Right cardiac atrium (tissue), 5 donors: ENCODE results near the gene NCAM1. TPM values are rescaled to one million over a fixed set of nuclear protein-coding genes. Genes with fewer than 3 reads are reported as not detected.

Experiments
- ATAC-seq, 2 donors: fragments of 200-7000 bp; cut with Tn5 transposase; one replicate each; pipeline versions ENCODE4 v1.8.0 to v1.9.1; 2020; ENCODE audit warnings: moderate library complexity in 2 of 2, mild to moderate bottlenecking in 1 of 2
- DNase-seq, 3 donors: peaks; one replicate each; pipeline ENCODE4 v3.0.0-alpha.2; 2020
- H3K27ac ChIP-seq: one replicate; pipeline ENCODE4 v1.5.1; 2013; ENCODE audit warnings: mild to moderate bottlenecking, low read length, control low read depth, moderate library complexity
- H3K27me3 ChIP-seq: one replicate; pipeline ENCODE4 v1.6.1; 2013; ENCODE audit not compliant: control insufficient read depth, insufficient read depth
- H3K4me1 ChIP-seq: one replicate; pipeline ENCODE4 v1.6.1; 2013; ENCODE audit warnings: low read length; ENCODE audit not compliant: control insufficient read depth, insufficient read depth
- H3K4me3 ChIP-seq: one replicate; pipeline ENCODE4 v1.5.1; 2013; ENCODE audit warnings: low read length, control low read depth
- H3K9me3 ChIP-seq: one replicate; pipeline ENCODE4 v1.6.1; 2013; ENCODE audit warnings: low read length; ENCODE audit not compliant: control insufficient read depth
- WGBS: extraction: QIAGEN DNeasy Blood & Tissue Kit; methylation state at CpG from one replicate; pipeline ENCODE4 v1.1.7; 2013; 5-methylcytosine and 5-hydroxymethylcytosine counted together
- intact Hi-C, 4 donors: fragments of 100-400 bp; cut with DNase I; formaldehyde crosslinking; loops; one replicate each; pipeline versions ENCODE4 v1.11.0 to v1.14.0; 2022 to 2023
- polyA plus RNA-seq: library from polyadenylated mRNA; stranded (reverse); fragments of 200-250 nt; gene quantifications from one replicate; pipeline ENCODE4 v1.2.3, GENCODE V29; 2013
- total RNA-seq, 4 donors: library from RNA; stranded (reverse); fragmentation: NEBNext Ultra II Directional; extraction: Animal tissue kit (Norgen Biotek cat#: 25700); gene quantifications; one replicate each; pipeline ENCODE4 v1.2.1, GENCODE V29; 2021
- donor health status: healthy with polysubstance abuse.
- donor health status: DM: no; HTN: yes; CAD: no.
- donor health status: DM: no; HTN: no; CAD: no.
- donor health status: DM: no; HTN: yes; CAD: no; lungs with severe emphysema.
- donor health status: DM: yes; HTN: yes; CAD: no.

Gene NCAM1
- total and polyA plus RNA-seq, 5 donors: 87.9 to 303 (median 222) TPM

DNA sequence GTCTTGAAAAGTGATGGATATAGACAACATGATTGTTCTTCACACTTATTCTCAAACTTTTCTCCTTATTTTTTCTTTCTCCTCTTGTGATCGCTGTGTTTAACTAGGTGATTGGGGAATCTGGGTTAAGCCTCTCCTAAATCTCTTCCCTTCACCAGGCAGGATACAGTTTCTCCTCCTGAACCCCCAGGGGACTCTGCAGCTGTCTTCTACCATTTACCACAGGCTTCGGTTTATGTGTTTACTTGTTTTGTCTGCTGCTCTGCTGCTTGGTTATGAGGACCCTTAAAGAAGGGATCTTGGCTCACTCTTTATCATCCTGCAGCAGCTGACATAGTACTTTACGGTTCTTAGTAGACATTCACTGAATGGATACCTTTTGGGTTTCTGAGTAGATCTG, 124.2 kb downstream of the NCAM1 start:
- H3K27ac ChIP-seq: no peak overlapping the region
- no peaks in the 10 kb centered on the region for H3K27me3 ChIP-seq
- H3K4me1 ChIP-seq: no peaks in the 10 kb centered on the region
- ATAC-seq (no peak), DNase-seq (no peak)
- 66% methylated on average over 3 of the region's 3 CpGs for WGBS
- intact Hi-C loops: no loop called here
- no peaks in the 10 kb centered on the region for H3K9me3 ChIP-seq
- H3K4me3 ChIP-seq: no peak overlapping the region

DNA sequence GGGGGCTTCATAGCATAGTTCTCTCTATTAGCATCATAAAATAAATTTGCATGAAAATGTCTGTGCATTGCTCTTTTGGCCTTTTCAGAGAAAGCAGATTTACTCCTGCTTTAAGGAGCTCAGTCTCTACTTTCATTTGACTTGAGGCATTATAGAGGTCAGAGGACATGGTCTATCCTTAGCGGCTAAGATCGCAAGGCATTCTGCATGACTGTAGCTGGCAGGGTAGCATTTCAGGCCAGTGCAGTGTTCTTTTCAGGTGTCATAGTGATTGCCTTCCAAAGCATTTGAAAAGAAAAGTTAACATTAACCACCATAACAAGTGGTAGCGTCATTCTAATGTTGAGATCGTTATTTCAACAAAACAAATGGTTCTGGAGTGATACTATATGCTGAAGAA, 126.5 kb downstream of the NCAM1 start:
- no peaks in the 10 kb centered on the region for H3K9me3 ChIP-seq
- ATAC-seq (no peak), DNase-seq (no peak)
- H3K4me1 ChIP-seq: no peaks in the 10 kb centered on the region
- intact Hi-C loops: no loop called here
- 79% methylated on average over 4 of the region's 4 CpGs for WGBS
- H3K27me3 ChIP-seq: no peaks in the 10 kb centered on the region
- no peak overlapping the region for H3K4me3 ChIP-seq
- H3K27ac ChIP-seq: no peak overlapping the region

DNA sequence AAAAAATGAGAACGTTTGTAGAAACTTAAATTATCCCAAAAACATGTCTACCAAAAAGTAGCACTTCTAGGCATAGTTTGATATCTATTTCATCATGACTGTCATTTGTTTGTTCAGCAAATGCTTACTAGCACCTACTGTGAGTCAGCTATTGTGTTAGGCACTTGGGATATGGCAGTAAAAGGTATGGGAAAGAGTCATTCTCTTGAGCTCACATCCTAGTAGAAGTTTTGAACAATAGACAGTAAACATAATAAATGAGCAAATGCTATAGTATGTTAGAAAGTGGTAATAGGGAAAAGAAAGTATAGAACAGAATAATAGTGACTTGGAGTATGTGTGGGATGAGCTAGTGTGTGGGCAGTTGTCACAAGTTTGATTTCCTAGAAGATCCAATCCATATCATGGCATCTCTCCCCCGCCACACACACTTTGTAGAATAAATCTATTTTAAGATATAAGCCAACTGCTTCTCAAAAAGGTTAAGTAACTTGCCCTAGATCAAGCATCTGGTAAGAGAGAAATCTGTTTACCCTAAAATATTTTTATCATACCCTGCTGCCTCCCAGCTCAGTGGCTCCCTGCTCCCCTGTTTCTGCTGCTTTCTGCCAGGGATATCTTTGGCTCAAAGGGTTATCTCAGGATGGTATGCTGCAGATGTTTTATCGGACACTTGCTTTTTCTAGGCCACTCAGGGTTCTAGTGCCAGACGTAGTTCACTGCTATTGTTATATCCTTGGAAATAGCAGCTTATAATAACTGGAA, 129.7 kb downstream of the NCAM1 start:
- Histone ChIP-seq H3K4me3 (no peak overlapping the region), H3K9me3 (no peaks in the 10 kb centered on the region), H3K27me3 (no peaks in the 10 kb centered on the region), H3K27ac (peak overlapping the region; percentile 62), H3K4me1 (peaks cover 4% of the 10 kb centered on the region)
- ATAC-seq (peak in 1 of 2 donors; percentile 18), DNase-seq (no peak)
- intact Hi-C loops: no loop called here
- WGBS: 52% methylated on average over 4 of the region's 4 CpGs

DNA sequence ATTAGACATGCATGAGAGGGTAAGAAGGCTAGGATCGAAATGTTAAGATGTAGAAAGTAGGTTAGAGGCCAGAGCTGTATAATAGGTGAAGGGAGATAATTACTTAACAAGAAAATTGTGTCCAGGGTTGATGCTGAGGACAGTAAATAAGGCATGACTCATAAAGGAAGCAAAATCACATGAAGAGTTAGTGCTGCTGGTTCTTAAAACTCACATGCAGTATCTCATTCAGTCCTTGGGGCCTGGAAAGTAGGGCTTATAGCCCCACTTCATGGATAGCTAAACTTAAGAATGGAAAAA, 130.2 kb downstream of the NCAM1 start:
- no peaks in the 10 kb centered on the region for H3K9me3 ChIP-seq
- ATAC-seq (peak; percentile 11 to 24), DNase-seq (no peak)
- H3K4me3 ChIP-seq: no peak overlapping the region
- peaks cover 4% of the 10 kb centered on the region for H3K4me1 ChIP-seq
- H3K27ac ChIP-seq: no peak overlapping the region
- WGBS: 53% methylated on average over 1 of the region's 1 CpG
- no peaks in the 10 kb centered on the region for H3K27me3 ChIP-seq
- intact Hi-C loops: no loop called here

DNA sequence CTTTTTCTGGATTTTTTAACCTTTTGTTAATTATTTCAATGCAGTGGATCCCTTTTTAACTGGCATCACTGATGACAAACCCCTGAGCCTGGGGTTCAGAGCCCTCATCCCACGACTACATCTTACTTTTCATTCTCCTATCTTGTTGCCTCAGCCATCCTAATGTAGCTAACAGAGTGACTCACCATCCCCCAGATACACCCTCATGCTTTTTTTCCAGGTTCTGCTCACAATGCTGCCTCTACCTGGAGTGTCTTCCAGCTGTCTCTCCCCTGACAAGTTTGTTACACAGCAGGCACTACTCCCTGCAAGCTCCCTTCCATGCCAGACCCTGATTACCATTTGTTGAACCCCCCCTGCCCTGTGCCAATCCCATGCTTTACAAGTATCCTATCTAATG, 135.4 kb downstream of the NCAM1 start:
- no peak overlapping the region for H3K27ac ChIP-seq
- ATAC-seq: no peak
- intact Hi-C loops: no loop called here

DNA sequence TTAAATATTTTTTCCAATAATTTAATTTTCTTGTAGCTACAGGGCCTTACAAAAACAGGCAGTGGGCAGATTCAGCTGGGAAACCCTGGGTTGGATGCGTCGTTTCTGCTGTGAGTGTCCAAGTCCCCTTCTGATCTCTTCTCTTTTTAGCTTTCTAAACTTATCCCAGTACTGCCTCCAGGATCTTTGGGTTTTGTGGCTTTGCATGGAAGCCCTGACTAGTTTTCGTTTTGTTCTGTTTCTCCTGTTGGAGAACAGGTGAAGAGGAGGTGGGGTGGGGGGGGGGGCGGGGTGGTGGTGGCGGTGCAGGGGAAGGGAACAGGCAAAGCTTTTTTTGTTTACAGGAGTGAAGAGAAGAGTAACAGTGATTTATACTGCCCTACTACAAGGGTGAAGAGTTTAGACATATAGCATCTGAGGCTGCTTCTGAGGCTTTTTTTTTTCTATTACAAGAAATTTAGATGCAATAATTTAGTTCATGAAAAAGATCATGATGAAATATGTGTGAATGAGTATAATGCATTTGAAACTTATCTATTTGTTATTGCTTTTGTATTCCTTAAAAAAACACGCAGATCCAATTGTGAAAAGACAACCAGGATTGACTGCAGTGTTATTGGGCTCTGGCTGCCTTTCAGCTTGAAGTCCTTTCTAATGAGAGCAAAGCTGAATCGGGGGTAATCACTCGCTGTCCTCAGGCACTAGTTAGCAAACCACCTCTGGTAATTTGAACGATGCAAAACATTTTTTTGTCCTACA, 142.9 kb downstream of the NCAM1 start:
- no peak overlapping the region for H3K4me3 ChIP-seq
- H3K27me3 ChIP-seq: no peaks in the 10 kb centered on the region
- H3K27ac ChIP-seq: peak overlapping the region; percentile 52
- no peaks in the 10 kb centered on the region for H3K9me3 ChIP-seq
- H3K4me1 ChIP-seq: peaks cover 2% of the 10 kb centered on the region
- peak in 1 of 2 donors; percentile 37 for ATAC-seq
- intact Hi-C loops: no loop called here
- WGBS: 45% methylated on average over 9 of the region's 9 CpGs
- DNase-seq: no peak

More for the DNA sequence above, 135.4 kb downstream of the NCAM1 start:
- H3K9me3 ChIP-seq: no peaks in the 10 kb centered on the region
- no peaks in the 10 kb centered on the region for H3K27me3 ChIP-seq
- WGBS: 44% methylated on average over 1 of the region's 1 CpG
- H3K4me3 ChIP-seq: no peak overlapping the region
- peaks cover 4% of the 10 kb centered on the region for H3K4me1 ChIP-seq
- no peak for DNase-seq

DNA sequence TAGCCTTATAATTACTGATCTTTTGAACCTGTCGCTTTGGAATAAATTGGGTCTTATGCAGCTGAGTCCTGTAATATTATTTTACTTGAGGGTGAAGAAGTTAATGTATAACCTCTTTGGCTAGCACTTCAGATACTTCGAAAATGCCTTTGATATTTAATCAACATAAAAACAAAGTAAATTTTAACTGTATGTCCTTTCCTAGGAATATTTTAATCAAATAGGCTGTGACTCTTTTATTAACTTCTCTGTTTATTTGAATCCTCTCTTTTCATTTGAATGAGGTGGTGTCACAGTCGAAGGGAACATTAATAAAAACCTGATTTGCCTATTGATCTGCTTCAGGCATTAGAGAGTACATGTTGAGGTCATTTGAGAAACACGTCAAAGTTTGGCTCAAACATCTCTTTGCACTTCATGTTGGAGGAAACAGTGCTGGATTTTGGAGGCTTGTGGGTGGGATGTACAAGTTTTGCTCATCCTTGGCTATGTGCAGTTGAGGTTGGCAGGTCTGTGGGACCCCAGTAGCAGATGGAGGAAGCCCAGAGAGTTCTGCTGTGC, 143.6 kb downstream of the NCAM1 start:
- WGBS: 55% methylated on average over 4 of the region's 4 CpGs
- DNase-seq: no peak
- intact Hi-C loops: no loop called here
- Histone ChIP-seq H3K27ac (peak overlapping the region; percentile 95), H3K27me3 (no peaks in the 10 kb centered on the region), H3K4me1 (peaks cover 4% of the 10 kb centered on the region), H3K4me3 (no peak overlapping the region), H3K9me3 (no peaks in the 10 kb centered on the region)
- ATAC-seq: no peak

DNA sequence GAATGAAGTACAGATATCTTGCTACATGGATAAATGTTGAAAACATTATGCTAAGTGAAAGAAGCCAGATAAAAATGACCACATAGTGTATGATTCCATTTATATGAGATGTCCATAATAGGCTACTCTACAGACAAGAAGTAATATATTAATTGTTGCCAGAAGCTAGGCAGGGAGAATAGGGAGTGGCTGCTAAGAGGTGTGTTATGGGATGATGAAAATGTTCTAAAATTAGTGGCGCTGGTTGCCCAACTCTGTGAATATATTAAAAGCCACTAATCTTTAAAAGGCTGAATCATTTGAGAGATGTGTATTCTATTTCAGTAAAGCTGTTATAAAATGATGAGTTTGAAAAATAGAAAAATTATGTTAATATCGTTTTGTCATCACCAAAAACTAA, 144.4 kb downstream of the NCAM1 start:
- no peaks in the 10 kb centered on the region for H3K27me3 ChIP-seq
- no peak overlapping the region for H3K4me3 ChIP-seq
- no peaks in the 10 kb centered on the region for H3K9me3 ChIP-seq
- 69% methylated on average over 2 of the region's 2 CpGs for WGBS
- intact Hi-C loops: no loop called here
- DNase-seq (no peak), ATAC-seq (peak; percentile 70 to 78)
- no peak overlapping the region for H3K27ac ChIP-seq
- peaks cover 4% of the 10 kb centered on the region for H3K4me1 ChIP-seq

DNA sequence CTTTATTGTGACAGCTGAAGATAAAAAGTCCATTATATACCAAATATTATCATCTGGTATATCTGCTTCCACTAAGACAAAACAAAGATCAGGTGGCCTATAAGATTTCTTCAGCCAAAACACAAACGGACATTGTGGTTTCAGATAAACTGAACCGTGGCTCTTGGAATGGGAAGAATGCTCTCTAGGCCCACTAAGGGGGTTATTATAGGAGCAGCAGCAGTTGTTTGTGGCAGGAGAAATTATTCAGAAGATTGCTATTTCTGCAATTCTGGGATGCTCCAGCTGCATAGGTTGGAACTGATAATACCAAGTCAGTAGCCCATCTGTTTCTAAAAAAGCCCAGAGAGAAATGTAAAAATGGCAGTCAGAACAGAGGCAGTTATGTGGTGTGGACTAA, 145.3 kb downstream of the NCAM1 start:
- peaks cover 4% of the 10 kb centered on the region for H3K4me1 ChIP-seq
- intact Hi-C loops: no loop called here
- no peak for ATAC-seq
- H3K27ac ChIP-seq: peak overlapping the region; percentile 36
- no peak overlapping the region for H3K4me3 ChIP-seq
- DNase-seq: no peak
- H3K27me3 ChIP-seq: no peaks in the 10 kb centered on the region
- WGBS: 31% methylated on average over 2 of the region's 2 CpGs
- no peaks in the 10 kb centered on the region for H3K9me3 ChIP-seq

DNA sequence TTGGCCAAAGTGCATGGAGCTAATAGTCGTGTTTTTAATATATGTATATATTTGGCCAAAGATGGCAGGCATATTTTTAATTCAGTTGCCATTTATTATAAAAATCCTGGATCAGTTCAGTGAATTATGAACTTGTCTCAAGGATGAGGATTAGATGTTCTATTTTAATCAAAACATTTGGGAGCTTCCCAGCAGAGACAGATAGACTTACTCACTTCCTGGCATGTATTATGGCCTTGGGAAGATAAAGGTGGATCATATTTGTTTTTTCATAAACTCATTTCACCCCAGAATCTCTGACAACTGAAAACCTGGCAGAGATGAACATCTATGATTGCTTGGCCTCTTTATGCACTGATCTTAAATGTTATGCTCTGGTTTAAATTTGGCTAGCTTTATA, 148.8 kb downstream of the NCAM1 start:
- Histone ChIP-seq H3K4me1 (peaks cover 4% of the 10 kb centered on the region), H3K4me3 (no peak overlapping the region), H3K27me3 (no peaks in the 10 kb centered on the region), H3K27ac (no peak overlapping the region), H3K9me3 (no peaks in the 10 kb centered on the region)
- intact Hi-C loops: loop anchor here in 3 of 4 donors (5.0 to 10.0 kb wide), 3 partner anchors 145 to 523 kb away; partner anchors contain the start of gene NCAM1 (in 3 of the 3)
- WGBS: 22% methylated on average over 1 of the region's 1 CpG
- DNase-seq (no peak), ATAC-seq (no peak)

DNA sequence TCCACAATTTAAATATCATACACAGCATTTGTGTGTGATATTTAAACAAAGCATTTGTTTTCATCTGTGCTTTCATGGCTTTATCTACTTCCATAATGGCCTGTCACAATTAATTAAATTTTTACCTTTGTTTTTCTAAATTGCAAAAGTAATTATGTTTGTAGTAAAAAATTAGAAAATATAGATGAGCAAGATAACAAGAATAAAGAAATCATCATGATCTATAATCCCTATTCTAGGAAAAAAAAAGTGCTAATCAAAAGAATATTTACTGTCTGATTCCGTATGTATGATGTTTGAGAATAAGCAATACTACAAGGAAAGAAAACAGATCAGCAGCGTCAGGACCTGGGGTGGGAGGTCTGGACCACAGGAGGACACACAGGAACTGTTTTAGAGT, 149.9 kb downstream of the NCAM1 start:
- Histone ChIP-seq H3K27me3 (no peaks in the 10 kb centered on the region), H3K9me3 (no peaks in the 10 kb centered on the region), H3K27ac (no peak overlapping the region), H3K4me1 (peaks cover 4% of the 10 kb centered on the region), H3K4me3 (no peak overlapping the region)
- DNase-seq (no peak), ATAC-seq (no peak)
- 77% methylated on average over 2 of the region's 2 CpGs for WGBS
- intact Hi-C loops: loop anchor here in 3 of 4 donors (5.0 to 10.0 kb wide), 3 partner anchors 146 to 524 kb away; partner anchors contain the start of gene NCAM1 (in 3 of the 3)
